Upper lobe of left lung (tissue), 4 donors: ENCODE results near the gene ST3GAL4.

ENCODE experiments used
- CTCF ChIP-seq, 6 experiments: fragments of 450-650 bp in 4 of 6; fragments of 200-600 bp in 2 of 6; sonication (generic) in 2 of 6; IDR thresholded peaks; one replicate each; pipeline ENCODE4 v1.5.1; 2016 to 2019; ENCODE audit warnings: antibody characterized with exemption in 6 of 6
- POLR2A ChIP-seq, 4 donors: fragments of 450-650 bp; IDR thresholded peaks; one replicate each; pipeline ENCODE4 v1.5.1; 2016 to 2017; ENCODE audit warnings: antibody characterized with exemption in 4 of 4, mild to moderate bottlenecking in 2 of 4
- POLR2AphosphoS5 ChIP-seq, 2 donors: sonication (generic); formaldehyde crosslinking; IDR thresholded peaks; one replicate each; pipeline ENCODE4 v1.5.1; 2017; ENCODE audit warnings: antibody characterized with exemption in 2 of 2

- TF ChIP-seq POLR2A (IDR thresholded peaks at IDR 0.05) (no peak), CTCF (IDR thresholded peaks at IDR 0.05) (no peak), POLR2AphosphoS5 (IDR thresholded peaks at IDR 0.05) (no peak)
Measured at GRCh38 chr11:126385991-126386728, 30.7 kb downstream of the ST3GAL4 start.
